ENCODE measurements around the gene ROGDI.

ROGDI gene

DNA sequence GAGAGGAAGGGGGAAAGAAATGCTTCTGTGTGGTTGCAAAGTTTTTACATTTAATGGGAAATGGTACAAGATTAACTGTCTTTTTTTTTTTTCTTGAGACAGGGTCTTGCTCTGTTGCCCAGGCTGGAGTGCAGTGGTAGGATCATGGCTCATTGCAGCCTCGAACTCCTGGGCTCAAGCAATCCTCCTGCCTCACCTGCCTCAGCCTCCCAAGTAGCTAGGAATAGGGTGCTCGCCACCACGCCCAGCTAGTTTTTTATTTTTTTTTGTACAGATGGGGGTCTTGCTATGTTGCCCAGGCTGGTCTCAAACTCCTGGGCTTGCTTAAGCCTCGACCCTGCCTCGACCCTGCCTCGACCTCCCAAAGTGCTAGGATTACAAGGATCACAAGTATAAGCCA lies 3.8 kb upstream of the ROGDI start:
- peaks cover 6% of the 10 kb centered on the region for H3K4me1 ChIP-seq (ENCODE audit: control insufficient read depth, insufficient read depth, low read depth, low read length)
- H3K4ac ChIP-seq (ENCODE audit: low read depth in 1 of 2, low read length in 2 of 2), result no peak overlapping the region
- H2BK15ac ChIP-seq (ENCODE audit: low read depth, poor library complexity, severe bottlenecking), result no peak overlapping the region
- no peak overlapping the region for H3K4me3 ChIP-seq (ENCODE audit: insufficient read depth in 1 of 2, low read depth in 1 of 2, low read length in 2 of 2)
- H3K36me3 ChIP-seq (ENCODE audit: control insufficient read depth in 1 of 2, insufficient read depth in 2 of 2, low read depth in 1 of 2, low read length in 2 of 2), result peaks cover 54 to 64% of the 10 kb centered on the region in 2 experiments
- no peak overlapping the region for H4K8ac ChIP-seq (ENCODE audit: low read length)
- no peak overlapping the region for H3K4me2 ChIP-seq (ENCODE audit: low read length, poor library complexity, severe bottlenecking)
- no peak overlapping the region for H4K91ac ChIP-seq (ENCODE audit: low read length)
- no peak overlapping the region for H3K14ac ChIP-seq (ENCODE audit: low read length in 2 of 2)
- no peaks in the 10 kb centered on the region for H3K9me3 ChIP-seq (ENCODE audit: control insufficient read depth, low read length)
- no peak overlapping the region for H2BK5ac ChIP-seq (ENCODE audit: low read depth, low read length, poor library complexity, severe bottlenecking)
- no peak overlapping the region for H3K18ac ChIP-seq (ENCODE audit: low read depth in 1 of 2, low read length in 2 of 2)
- no peak overlapping the region for H2BK120ac ChIP-seq (ENCODE audit: low read depth, low read length)
- H2BK12ac ChIP-seq (ENCODE audit: low read length in 2 of 2), result no peak overlapping the region
- WGBS, result 100% methylated on average over 6 of the region's 6 CpGs
- H3K23ac ChIP-seq (ENCODE audit: low read length in 2 of 2), result no peak overlapping the region
- H2AK5ac ChIP-seq (ENCODE audit: low read length, severe bottlenecking), result no peak overlapping the region
- H2AFZ ChIP-seq (ENCODE audit: low read depth, low read length), result no peak overlapping the region
- no peaks in the 10 kb centered on the region for H3K27me3 ChIP-seq (ENCODE audit: control insufficient read depth in 1 of 2, insufficient read depth in 1 of 2, low read length in 2 of 2)
- DNase-seq, result no peak
- peaks cover 12% of the 10 kb centered on the region for H3K79me1 ChIP-seq (replicated peaks; ENCODE audit: low read length, poor library complexity, severe bottlenecking)
- no peak overlapping the region for H3K9ac ChIP-seq (ENCODE audit: low read length)
- no peak overlapping the region for H3K27ac ChIP-seq (ENCODE audit: low read length, poor library complexity, severe bottlenecking)

DNA sequence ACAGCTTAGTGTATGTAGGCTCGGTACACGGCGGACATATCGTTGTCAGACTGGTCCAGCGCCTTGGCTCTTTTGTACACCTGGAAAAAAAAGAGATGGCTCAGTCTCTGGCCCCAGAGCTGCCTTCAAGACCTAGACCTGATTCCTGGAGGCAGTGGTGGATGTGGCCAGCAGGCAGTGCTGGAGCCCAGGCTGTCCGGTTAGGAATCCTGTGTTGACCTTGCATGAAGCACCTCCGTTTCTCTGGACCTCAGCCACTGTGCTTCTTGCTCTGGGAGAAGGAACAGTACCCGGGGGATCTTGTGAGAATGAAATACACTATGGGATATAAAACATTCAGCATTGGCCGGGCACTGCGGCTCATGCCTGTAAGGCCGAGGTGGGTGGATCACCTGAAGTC lies 2.8 kb upstream of the ROGDI start:
- peaks cover 10% of the 10 kb centered on the region for H3K4me1 ChIP-seq (ENCODE audit: control insufficient read depth, insufficient read depth, low read depth, low read length)

GRCh38 chr16:4803898-4804762 lies 1.7 kb upstream of the ROGDI start:
- Histone ChIP-seq H3K27ac (ENCODE audit: low read length, poor library complexity, severe bottlenecking) (no peak overlapping the region), H2BK15ac (ENCODE audit: low read depth, poor library complexity, severe bottlenecking) (no peak overlapping the region), H3K9ac (ENCODE audit: low read length) (no peak overlapping the region), H3K27me3 (ENCODE audit: control insufficient read depth in 1 of 2, insufficient read depth in 1 of 2, low read length in 2 of 2) (no peaks in the 10 kb centered on the region), H2BK120ac (ENCODE audit: low read depth, low read length) (no peak overlapping the region), H3K4ac (ENCODE audit: low read depth in 1 of 2, low read length in 2 of 2) (no peak overlapping the region), H3K4me2 (ENCODE audit: low read length, poor library complexity, severe bottlenecking) (no peak overlapping the region), H3K4me1 (ENCODE audit: control insufficient read depth, insufficient read depth, low read depth, low read length) (peaks cover 10% of the 10 kb centered on the region), H3K18ac (ENCODE audit: low read depth in 1 of 2, low read length in 2 of 2) (no peak overlapping the region), H2AFZ (ENCODE audit: low read depth, low read length) (no peak overlapping the region), H3K4me3 (ENCODE audit: insufficient read depth in 1 of 2, low read depth in 1 of 2, low read length in 2 of 2) (no peak overlapping the region), H3K36me3 (ENCODE audit: control insufficient read depth in 1 of 2, insufficient read depth in 2 of 2, low read depth in 1 of 2, low read length in 2 of 2) (peaks cover 53 to 59% of the 10 kb centered on the region in 2 experiments), H3K9me3 (ENCODE audit: control insufficient read depth, low read length) (no peaks in the 10 kb centered on the region), H3K23ac (ENCODE audit: low read length in 2 of 2) (no peak overlapping the region), H2BK12ac (ENCODE audit: low read length in 2 of 2) (no peak overlapping the region), H4K91ac (ENCODE audit: low read length) (no peak overlapping the region), H2AK5ac (ENCODE audit: low read length, severe bottlenecking) (peak overlapping the region; percentile 22), H3K79me1 (replicated peaks; ENCODE audit: low read length, poor library complexity, severe bottlenecking) (peaks cover 16% of the 10 kb centered on the region), H4K8ac (ENCODE audit: low read length) (no peak overlapping the region), H3K14ac (ENCODE audit: low read length in 2 of 2) (no peak overlapping the region), H2BK5ac (ENCODE audit: low read depth, low read length, poor library complexity, severe bottlenecking) (no peak overlapping the region)
- DNase-seq, result no peak
- WGBS, result 91% methylated on average over 25 of the region's 26 CpGs

More for the DNA sequence above, 2.8 kb upstream of the ROGDI start:
- no peak overlapping the region for H4K8ac ChIP-seq (ENCODE audit: low read length)
- no peak overlapping the region for H3K9ac ChIP-seq (ENCODE audit: low read length)
- H3K4ac ChIP-seq (ENCODE audit: low read depth in 1 of 2, low read length in 2 of 2), result no peak overlapping the region
- no peak overlapping the region for H3K4me3 ChIP-seq (ENCODE audit: insufficient read depth in 1 of 2, low read depth in 1 of 2, low read length in 2 of 2)
- 95% methylated on average over 11 of the region's 11 CpGs for WGBS
- H4K91ac ChIP-seq (ENCODE audit: low read length), result no peak overlapping the region
- no peak overlapping the region for H2BK15ac ChIP-seq (ENCODE audit: low read depth, poor library complexity, severe bottlenecking)
- H2AFZ ChIP-seq (ENCODE audit: low read depth, low read length), result no peak overlapping the region
- H3K18ac ChIP-seq (ENCODE audit: low read depth in 1 of 2, low read length in 2 of 2), result no peak overlapping the region
- H2BK120ac ChIP-seq (ENCODE audit: low read depth, low read length), result no peak overlapping the region
- H3K79me1 ChIP-seq (replicated peaks; ENCODE audit: low read length, poor library complexity, severe bottlenecking), result peaks cover 16% of the 10 kb centered on the region
- no peak overlapping the region for H3K14ac ChIP-seq (ENCODE audit: low read length in 2 of 2)
- no peak for DNase-seq
- H2BK12ac ChIP-seq (ENCODE audit: low read length in 2 of 2), result no peak overlapping the region
- no peak overlapping the region for H3K27ac ChIP-seq (ENCODE audit: low read length, poor library complexity, severe bottlenecking)
- no peak overlapping the region for H3K23ac ChIP-seq (ENCODE audit: low read length in 2 of 2)
- peaks cover 56 to 57% of the 10 kb centered on the region in 2 experiments for H3K36me3 ChIP-seq (ENCODE audit: control insufficient read depth in 1 of 2, insufficient read depth in 2 of 2, low read depth in 1 of 2, low read length in 2 of 2)
- H2AK5ac ChIP-seq (ENCODE audit: low read length, severe bottlenecking), result no peak overlapping the region
- H3K9me3 ChIP-seq (ENCODE audit: control insufficient read depth, low read length), result no peaks in the 10 kb centered on the region
- H3K27me3 ChIP-seq (ENCODE audit: control insufficient read depth in 1 of 2, insufficient read depth in 1 of 2, low read length in 2 of 2), result no peaks in the 10 kb centered on the region
- no peak overlapping the region for H2BK5ac ChIP-seq (ENCODE audit: low read depth, low read length, poor library complexity, severe bottlenecking)
- no peak overlapping the region for H3K4me2 ChIP-seq (ENCODE audit: low read length, poor library complexity, severe bottlenecking)

DNA sequence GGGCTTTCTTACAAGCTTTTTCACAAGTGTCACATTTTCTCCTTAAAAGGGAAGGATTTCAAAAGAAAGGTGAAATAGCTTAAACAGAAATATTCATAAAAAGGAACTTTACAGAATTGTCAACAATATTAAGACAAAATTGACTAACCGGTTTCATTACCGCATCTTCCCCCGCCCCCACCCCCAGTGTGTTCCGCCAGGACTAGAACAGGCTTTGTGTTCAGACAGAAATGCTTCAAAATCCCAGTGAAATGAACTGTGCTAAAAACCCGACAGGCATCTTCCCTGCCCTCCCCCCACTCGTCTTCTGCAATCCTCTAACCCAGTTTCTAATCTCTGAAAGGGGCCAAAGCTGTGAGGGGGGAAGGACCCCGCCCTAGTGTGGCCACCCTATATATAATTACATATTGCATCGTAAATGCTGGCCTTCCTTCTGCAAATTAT lies 990 bp upstream of the ROGDI start:
- Histone ChIP-seq H3K27ac (ENCODE audit: low read length, poor library complexity, severe bottlenecking) (no peak overlapping the region), H4K8ac (ENCODE audit: low read length) (no peak overlapping the region), H4K91ac (ENCODE audit: low read length) (no peak overlapping the region), H3K9ac (ENCODE audit: low read length) (peak overlapping the region; percentile 89), H3K4me1 (ENCODE audit: control insufficient read depth, insufficient read depth, low read depth, low read length) (peaks cover 10% of the 10 kb centered on the region), H3K23ac (ENCODE audit: low read length in 2 of 2) (no peak overlapping the region), H2BK120ac (ENCODE audit: low read depth, low read length) (no peak overlapping the region), H3K27me3 (ENCODE audit: control insufficient read depth in 1 of 2, insufficient read depth in 1 of 2, low read length in 2 of 2) (no peaks in the 10 kb centered on the region), H2AK5ac (ENCODE audit: low read length, severe bottlenecking) (no peak overlapping the region), H2BK15ac (ENCODE audit: low read depth, poor library complexity, severe bottlenecking) (no peak overlapping the region), H2BK12ac (ENCODE audit: low read length in 2 of 2) (no peak overlapping the region), H3K4me2 (ENCODE audit: low read length, poor library complexity, severe bottlenecking) (no peak overlapping the region), H2BK5ac (ENCODE audit: low read depth, low read length, poor library complexity, severe bottlenecking) (no peak overlapping the region), H3K4ac (ENCODE audit: low read depth in 1 of 2, low read length in 2 of 2) (no peak overlapping the region), H3K18ac (ENCODE audit: low read depth in 1 of 2, low read length in 2 of 2) (no peak overlapping the region), H2AFZ (ENCODE audit: low read depth, low read length) (no peak overlapping the region), H3K36me3 (ENCODE audit: control insufficient read depth in 1 of 2, insufficient read depth in 2 of 2, low read depth in 1 of 2, low read length in 2 of 2) (peaks cover 52 to 65% of the 10 kb centered on the region in 2 experiments), H3K14ac (ENCODE audit: low read length in 2 of 2) (no peak overlapping the region), H3K9me3 (ENCODE audit: control insufficient read depth, low read length) (no peaks in the 10 kb centered on the region), H3K4me3 (ENCODE audit: insufficient read depth in 1 of 2, low read depth in 1 of 2, low read length in 2 of 2) (peak overlapping the region in 1 of 2 experiments; percentile 84), H3K79me1 (replicated peaks; ENCODE audit: low read length, poor library complexity, severe bottlenecking) (peaks cover 16% of the 10 kb centered on the region)
- 71% methylated on average over 8 of the region's 8 CpGs for WGBS
- no peak for DNase-seq

Measured in mesenchymal stem cell (in vitro differentiated cells and primary cell).